DND-41 (cell line): Measurements from ENCODE around the gene RWDD1.

ENCODE experiments used
- ATAC-seq: fragments of 200-7000 bp; cut with Tn5 transposase; 3 replicates; pipeline ENCODE4 v1.9.1; 2021; ENCODE audit warnings: low read depth; ENCODE audit not compliant: insufficient read depth
- DNase-seq: peaks from one replicate; pipeline ENCODE4 v3.0.0-alpha.2; 2020
- H2AFZ ChIP-seq: 2 replicates; pipeline ENCODE4 v1.6.0; 2012; ENCODE audit warnings: low read depth, low read length
- H3K27ac ChIP-seq: 2 replicates; pipeline ENCODE4 v1.5.1; 2012; ENCODE audit warnings: low read length, inconsistent platforms
- H3K27me3 ChIP-seq: fragments of 200-600 bp; sonication (generic); 2 replicates; pipeline ENCODE4 v1.6.0; 2012; ENCODE audit warnings: low read length, mild to moderate bottlenecking, inconsistent platforms; ENCODE audit not compliant: insufficient read depth, poor library complexity
- H3K36me3 ChIP-seq: 2 replicates; pipeline ENCODE4 v1.5.1; 2012; ENCODE audit warnings: low read length, inconsistent platforms; ENCODE audit not compliant: insufficient read depth
- H3K4me1 ChIP-seq: 2 replicates; pipeline ENCODE4 v1.5.1; 2012; ENCODE audit warnings: mild to moderate bottlenecking, low read length; ENCODE audit not compliant: insufficient read depth
- H3K4me2 ChIP-seq: 2 replicates; pipeline ENCODE4 v1.6.0; 2012; ENCODE audit warnings: mild to moderate bottlenecking, moderate library complexity, low read length, inconsistent platforms; ENCODE audit not compliant: insufficient read depth
- H3K4me3 ChIP-seq, 2 experiments: fragments of 200-600 bp in 1 of 2; shearing (Covaris generic) in 1 of 2; 2 replicates each; pipeline ENCODE4 v1.5.1; 2012 to 2016; ENCODE audit warnings: inconsistent platforms in 2 of 2, low read length in 2 of 2, mild to moderate bottlenecking in 2 of 2, low read depth in 1 of 2, moderate library complexity in 1 of 2
- H3K79me2 ChIP-seq: 2 replicates; pipeline ENCODE4 v1.6.0; 2012; ENCODE audit warnings: low read length, inconsistent platforms; ENCODE audit not compliant: insufficient read depth
- H3K9ac ChIP-seq: 2 replicates; pipeline ENCODE4 v1.6.0; 2012; ENCODE audit warnings: low read depth, mild to moderate bottlenecking, inconsistent platforms, low read length, moderate library complexity
- H3K9me3 ChIP-seq: 2 replicates; pipeline ENCODE4 v1.5.1; 2012; ENCODE audit warnings: low read length, moderate library complexity, mild to moderate bottlenecking, inconsistent platforms; ENCODE audit not compliant: insufficient read depth, severe bottlenecking
- H4K20me1 ChIP-seq: 2 replicates; pipeline ENCODE4 v1.6.0; 2012; ENCODE audit warnings: low read length; ENCODE audit not compliant: insufficient read depth
- CTCF ChIP-seq: IDR thresholded peaks from 2 replicates; pipeline ENCODE4 v1.5.1; 2012; ENCODE audit warnings: borderline replicate concordance, low read length, moderate library complexity, mild to moderate bottlenecking; ENCODE audit not compliant: poor library complexity, severe bottlenecking; ENCODE audit errors: extremely low read depth
- EZH2 ChIP-seq: IDR thresholded peaks from 3 replicates; pipeline ENCODE4 v1.6.1; 2012; ENCODE audit warnings: borderline replicate concordance, low read depth, mild to moderate bottlenecking, moderate library complexity, low read length, inconsistent platforms; ENCODE audit not compliant: severe bottlenecking

The RWDD1 gene

DNA sequence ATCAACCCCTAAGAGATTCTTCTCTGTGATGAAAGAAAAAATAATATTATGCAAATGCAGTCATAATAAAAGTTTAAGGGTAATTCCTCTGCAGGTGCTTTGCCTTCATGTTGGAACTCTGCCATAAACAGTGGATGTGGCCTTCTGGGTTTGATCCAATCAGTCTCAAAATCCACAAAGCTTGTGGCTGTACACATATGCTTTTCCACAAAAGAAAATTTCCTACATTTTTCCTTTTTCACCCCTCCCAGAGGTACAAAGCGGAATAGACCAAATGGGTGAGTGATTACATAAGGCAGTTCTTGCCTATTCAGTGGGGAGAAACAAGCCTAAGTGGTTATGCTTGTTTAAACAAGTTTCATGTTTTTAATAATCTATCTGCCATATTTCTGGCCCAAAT, 43.2 kb upstream of the RWDD1 start:
- no peaks in the 10 kb centered on the region for H3K79me2 ChIP-seq
- no peak overlapping the region for H3K9ac ChIP-seq
- no peak overlapping the region for H3K4me3 ChIP-seq
- no peak overlapping the region for H3K27ac ChIP-seq
- no peak overlapping the region for H3K4me2 ChIP-seq
- DNase-seq, result no peak
- H3K27me3 ChIP-seq, result peaks cover 6% of the 10 kb centered on the region
- TF ChIP-seq EZH2 (no peak), CTCF (no peak)
- no peak for ATAC-seq
- H3K4me1 ChIP-seq, result no peaks in the 10 kb centered on the region
- no peak overlapping the region for H2AFZ ChIP-seq
- no peaks in the 10 kb centered on the region for H3K36me3 ChIP-seq
- no peaks in the 10 kb centered on the region for H3K9me3 ChIP-seq
- no peaks in the 10 kb centered on the region for H4K20me1 ChIP-seq

GRCh38 chr6:116528780-116529179, 42.5 kb upstream of the RWDD1 start:
- Histone ChIP-seq H3K79me2 (no peaks in the 10 kb centered on the region), H3K9me3 (no peaks in the 10 kb centered on the region), H2AFZ (no peak overlapping the region), H4K20me1 (no peaks in the 10 kb centered on the region), H3K4me1 (no peaks in the 10 kb centered on the region), H3K27ac (no peak overlapping the region), H3K4me2 (no peak overlapping the region), H3K36me3 (no peaks in the 10 kb centered on the region), H3K4me3 (no peak overlapping the region), H3K27me3 (peaks cover 10% of the 10 kb centered on the region), H3K9ac (no peak overlapping the region)
- TF ChIP-seq CTCF (no peak), EZH2 (no peak)
- ATAC-seq (no peak), DNase-seq (no peak)

DNA sequence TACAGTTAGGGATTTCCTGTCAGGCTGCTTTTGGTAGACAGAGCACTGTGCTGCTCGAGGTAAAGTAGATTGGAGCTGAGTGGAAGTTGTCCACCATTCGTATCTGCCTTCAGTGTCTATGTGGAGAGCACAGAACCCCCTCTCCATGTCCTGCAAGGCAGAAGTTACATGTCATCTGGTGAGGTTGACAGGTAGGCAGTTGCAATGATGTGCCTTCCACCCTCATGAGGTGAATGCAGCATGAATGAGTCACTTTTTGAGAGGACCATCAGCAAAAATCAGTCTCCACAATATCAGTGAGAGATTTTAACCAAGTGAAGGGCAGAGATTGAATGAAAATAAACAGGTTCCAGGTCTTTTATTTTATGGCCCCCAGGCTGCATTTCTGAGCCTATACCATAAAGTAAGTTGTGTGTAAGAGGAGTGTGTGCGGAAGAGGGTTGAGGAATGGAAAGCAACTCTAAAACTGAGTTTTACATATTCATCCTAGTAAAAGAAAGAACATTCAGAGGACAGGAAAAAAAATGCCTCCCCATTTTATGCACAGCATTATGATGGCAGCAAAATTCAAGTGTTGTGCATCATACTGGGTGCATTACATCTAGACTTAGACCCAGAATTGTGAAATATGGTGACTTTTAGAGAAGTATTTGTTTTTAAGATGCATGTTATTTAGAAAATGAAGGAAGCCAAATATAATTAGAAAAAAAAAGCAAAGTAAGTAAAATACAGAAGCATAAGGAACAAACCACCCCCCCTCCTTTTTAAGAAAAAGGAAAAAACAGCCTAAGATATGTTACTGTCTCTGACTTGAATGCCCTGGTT, 41.6 kb upstream of the RWDD1 start:
- H3K27me3 ChIP-seq, result peaks cover 12% of the 10 kb centered on the region
- no peak for DNase-seq
- no peaks in the 10 kb centered on the region for H3K9me3 ChIP-seq
- no peak for ATAC-seq
- H3K4me2 ChIP-seq, result no peak overlapping the region
- H3K79me2 ChIP-seq, result no peaks in the 10 kb centered on the region
- no peaks in the 10 kb centered on the region for H3K36me3 ChIP-seq
- no peak overlapping the region for H3K4me3 ChIP-seq
- no peaks in the 10 kb centered on the region for H4K20me1 ChIP-seq
- no peak overlapping the region for H2AFZ ChIP-seq
- no peaks in the 10 kb centered on the region for H3K4me1 ChIP-seq
- H3K27ac ChIP-seq, result no peak overlapping the region
- H3K9ac ChIP-seq, result no peak overlapping the region
- TF ChIP-seq CTCF, result no peak
- TF ChIP-seq EZH2, result no peak
